WTC11 (cell line): Measurements from ENCODE around the gene PITPNM3. TPM values are rescaled to one million over a fixed set of nuclear protein-coding genes. Genes with fewer than 3 reads are reported as not detected.

Source experiments
- ATAC-seq: fragments of 200-7000 bp; cut with Tn5 transposase; 2 replicates; pipeline ENCODE4 v1.10.0; 2021; ENCODE audit warnings: mild to moderate bottlenecking, moderate library complexity
- CTCF ChIA-PET: fragments of 300-600 bp; sonication (Branson Sonifier 250); formaldehyde crosslinking; loops from one replicate; lab custom pipeline; 2021; ENCODE audit warnings: antibody characterized with exemption; lab: Charles Lee
- POLR2A ChIA-PET: fragments of 350-600 bp; sonication (Branson Sonifier 250); formaldehyde crosslinking; loops from one replicate; lab custom pipeline; 2021; ENCODE audit warnings: antibody characterized with exemption; lab: Charles Lee
- DNase-seq: peaks from one replicate; pipeline ENCODE4 v3.0.0; 2021; ENCODE audit warnings: low spot score
- H3K27ac Mint-ChIP-seq: 2 replicates; pipeline ENCODE4 v1.8.0; 2021; ENCODE audit warnings: mixed read lengths
- H3K27me3 Mint-ChIP-seq: 2 replicates; pipeline ENCODE4 v1.8.0; 2021; ENCODE audit warnings: low read depth, mild to moderate bottlenecking, moderate library complexity, mixed read lengths
- H3K36me3 Mint-ChIP-seq: 2 replicates; pipeline ENCODE4 v1.8.0; 2021; ENCODE audit warnings: mixed read lengths
- H3K4me1 Mint-ChIP-seq: 2 replicates; pipeline ENCODE4 v1.8.0; 2022; ENCODE audit warnings: mixed read lengths
- H3K4me3 Mint-ChIP-seq: 2 replicates; pipeline ENCODE4 v1.8.0; 2021; ENCODE audit warnings: mild to moderate bottlenecking, moderate library complexity, mixed read lengths
- H3K9me3 Mint-ChIP-seq: 2 replicates; pipeline ENCODE4 v1.8.0; 2021; ENCODE audit warnings: mixed read lengths
- ARID4B ChIP-seq: sonication (generic); formaldehyde crosslinking; IDR thresholded peaks from 2 replicates; pipeline ENCODE4 v1.8.0; 2023; ENCODE audit warnings: missing genetic modification reagents, mild to moderate bottlenecking, borderline replicate concordance
- ATF1 ChIP-seq: sonication (generic); formaldehyde crosslinking; IDR thresholded peaks from 2 replicates; pipeline ENCODE4 v1.8.1; 2023; ENCODE audit warnings: mild to moderate bottlenecking, moderate library complexity, missing genetic modification reagents
- EMX1 ChIP-seq: fragments of 250-450 bp; sonication (Bioruptor Pico); IDR thresholded peaks from 2 replicates; pipeline ENCODE4 v1.8.0; 2021; ENCODE audit warnings: mild to moderate bottlenecking
- ETV6 ChIP-seq: sonication (generic); formaldehyde crosslinking; IDR thresholded peaks from 2 replicates; pipeline ENCODE4 v1.8.1; 2022; ENCODE audit warnings: mild to moderate bottlenecking, missing genetic modification reagents
- FOXK1 ChIP-seq: sonication (generic); formaldehyde crosslinking; IDR thresholded peaks from 2 replicates; pipeline ENCODE4 v1.8.0; 2022; ENCODE audit warnings: mild to moderate bottlenecking, moderate library complexity, missing genetic modification reagents
- FOXP4 ChIP-seq: sonication (generic); formaldehyde crosslinking; IDR thresholded peaks from 2 replicates; pipeline ENCODE4 v1.8.0; 2022; ENCODE audit warnings: mild to moderate bottlenecking, missing genetic modification reagents
- GRHL2 ChIP-seq: fragments of 250-450 bp; sonication (Bioruptor Pico); IDR thresholded peaks from 2 replicates; pipeline ENCODE4 v1.8.0; 2022; ENCODE audit warnings: mild to moderate bottlenecking, moderate library complexity; ENCODE audit not compliant: insufficient replicate concordance, severe bottlenecking
- MAX ChIP-seq: sonication (generic); formaldehyde crosslinking; IDR thresholded peaks from 2 replicates; pipeline ENCODE4 v1.8.0; 2022; ENCODE audit warnings: mild to moderate bottlenecking, missing genetic modification reagents
- MLX ChIP-seq: sonication (generic); formaldehyde crosslinking; IDR thresholded peaks from 2 replicates; pipeline ENCODE4 v1.8.1; 2023; ENCODE audit warnings: mild to moderate bottlenecking, missing genetic modification reagents, moderate library complexity
- MXD4 ChIP-seq: fragments of 250-450 bp; sonication (Bioruptor Pico); IDR thresholded peaks from 2 replicates; pipeline ENCODE4 v1.8.0; 2021; ENCODE audit warnings: mild to moderate bottlenecking, moderate library complexity, borderline replicate concordance
- NR1H2 ChIP-seq: sonication (generic); formaldehyde crosslinking; IDR thresholded peaks from 2 replicates; pipeline ENCODE4 v1.9.0; 2021; ENCODE audit warnings: mild to moderate bottlenecking, moderate library complexity, missing genetic modification reagents
- NR2C2 ChIP-seq: sonication (generic); formaldehyde crosslinking; IDR thresholded peaks from 2 replicates; pipeline ENCODE4 v1.8.0; 2022; ENCODE audit warnings: mild to moderate bottlenecking, missing genetic modification reagents
- SMAD4 ChIP-seq: sonication (generic); formaldehyde crosslinking; IDR thresholded peaks from 2 replicates; pipeline ENCODE4 v1.8.0; 2022; ENCODE audit warnings: mild to moderate bottlenecking, missing genetic modification reagents
- ZBTB21 ChIP-seq: sonication (generic); formaldehyde crosslinking; IDR thresholded peaks from 2 replicates; pipeline ENCODE4 v1.8.1; 2023; ENCODE audit warnings: mild to moderate bottlenecking, missing genetic modification reagents, borderline replicate concordance
- ZSCAN18 ChIP-seq: fragments of 250-450 bp; sonication (Bioruptor Pico); IDR thresholded peaks from 2 replicates; pipeline ENCODE4 v2.1.2; 2022; ENCODE audit warnings: mild to moderate bottlenecking, moderate library complexity
- total RNA-seq: library from RNA; stranded (reverse); gene quantifications from 3 replicates; pipeline ENCODE4 v1.2.3, GENCODE V29; 2021

The PITPNM3 gene
- total RNA-seq, 1 experiment from 2014 or later = 2.8 TPM

- Mint-ChIP-seq H3K4me3 (peak overlapping the region; percentile 63), H3K9me3 (no peaks in the 10 kb centered on the region), H3K27ac (no peak overlapping the region), H3K27me3 (no peaks in the 10 kb centered on the region; the same call in 1 of the 2 replicates), H3K4me1 (peaks cover 43% of the 10 kb centered on the region), H3K36me3 (peaks cover 4% of the 10 kb centered on the region)
- 0 out of 2 replicates have a peak, but pooled peaks have one; percentile 12 for TF ChIP-seq ETV6
- TF ChIP-seq EMX1 (CRISPR knock-in tag) = no peak
- no peak for TF ChIP-seq NR2C2 (CRISPR knock-in tag)
- no peak for TF ChIP-seq NR1H2
- TF ChIP-seq FOXK1 (CRISPR knock-in tag) = 0 out of 2 replicates have a peak, but pooled peaks have one; percentile 26
- no peak for TF ChIP-seq ZSCAN18
- no peak for TF ChIP-seq SMAD4 (CRISPR knock-in tag)
- no peak for TF ChIP-seq MXD4 (CRISPR knock-in tag)
- ATAC-seq (peak; percentile 49), DNase-seq (peak; percentile 62)
- ChIA-PET CTCF (interaction anchor here (1.0 to 1.5 kb wide), 3 partner anchors 11 to 40 kb away, joined by 3 to 8 read pairs (median 4); partner anchors contain the start of gene PIMREG), POLR2A (interaction anchor here (3.7 kb wide), 1 partner anchor 11 kb away, joined by 24 read pairs; the partner anchor contains the start of gene PIMREG)
Observed at GRCh38 chr17:6455321-6455705, 101.0 kb downstream of the PITPNM3 start.

GRCh38 chr17:6454495-6455320, 101.6 kb downstream of the PITPNM3 start:
- H3K27me3 Mint-ChIP-seq = no peaks in the 10 kb centered on the region; the same call in 1 of the 2 replicates
- H3K4me3 Mint-ChIP-seq = peak overlapping the region; percentile 63
- H3K36me3 Mint-ChIP-seq = peaks cover 9% of the 10 kb centered on the region
- POLR2A ChIA-PET = interaction anchor here (3.7 kb wide), 1 partner anchor 11 kb away, joined by 24 read pairs; the partner anchor contains the start of gene PIMREG
- CTCF ChIA-PET = interaction anchor here (0.6 to 3.2 kb wide), 8 partner anchors 10 to 126 kb away, joined by 3 to 18 read pairs (median 4); partner anchors contain the start of gene PIMREG
- peak; percentile 53 for DNase-seq
- H3K4me1 Mint-ChIP-seq = peaks cover 49% of the 10 kb centered on the region
- peak; percentile 26 for ATAC-seq
- no peaks in the 10 kb centered on the region for H3K9me3 Mint-ChIP-seq
- H3K27ac Mint-ChIP-seq = no peak overlapping the region
- no peak for TF ChIP-seq ZBTB21 (CRISPR knock-in tag)
- 0 out of 2 replicates have a peak, but pooled peaks have one; percentile 47 for TF ChIP-seq ARID4B (CRISPR knock-in tag)
- no peak for TF ChIP-seq MLX (CRISPR knock-in tag)
- TF ChIP-seq FOXP4 = 0 out of 2 replicates have a peak, but pooled peaks have one; percentile 2
- no peak for TF ChIP-seq ATF1 (CRISPR knock-in tag)
- TF ChIP-seq MAX (CRISPR knock-in tag) = no peak
- TF ChIP-seq GRHL2 (CRISPR knock-in tag) = no peak
- peak; percentile 68; the same call in 1 of the 2 replicates for TF ChIP-seq ETV6
- TF ChIP-seq, all 79 proteins: peak for 3
